ENCODE results near the gene TAS1R3. TPM values are rescaled to one million over a fixed set of nuclear protein-coding genes. Genes with fewer than 3 reads are reported as not detected.

Gene TAS1R3
- total RNA-seq, 1 experiment from 2014 or later = 0.31 TPM

DNA sequence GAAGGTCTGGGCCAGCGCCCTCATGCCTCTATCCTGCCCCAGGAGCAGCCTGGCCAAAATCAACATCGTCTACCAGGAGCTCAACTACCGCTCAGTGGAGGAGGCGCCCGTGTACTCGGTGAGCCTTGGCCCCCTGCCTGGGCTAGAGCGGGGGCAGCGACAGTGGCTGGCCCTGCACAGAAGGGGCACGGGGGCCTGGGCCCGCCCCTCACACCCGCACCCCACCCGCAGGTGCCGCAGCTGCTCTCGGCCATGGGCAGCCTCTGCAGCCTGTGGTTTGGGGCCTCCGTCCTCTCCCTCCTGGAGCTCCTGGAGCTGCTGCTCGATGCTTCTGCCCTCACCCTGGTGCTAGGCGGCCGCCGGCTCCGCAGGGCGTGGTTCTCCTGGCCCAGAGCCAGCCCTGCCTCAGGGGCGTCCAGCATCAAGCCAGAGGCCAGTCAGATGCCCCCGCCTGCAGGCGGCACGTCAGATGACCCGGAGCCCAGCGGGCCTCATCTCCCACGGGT, 40.0 kb upstream of the TAS1R3 start:
- TF ChIP-seq POLR2AphosphoS5 (IDR thresholded peaks at IDR 0.05; ENCODE audit: low read depth, low read length) (no peak), CTCF (IDR thresholded peaks at IDR 0.05) (no peak), SIN3A (IDR thresholded peaks at IDR 0.05; ENCODE audit: borderline replicate concordance, insufficient read depth, low read depth, low read length) (no peak), TCF7L2 (IDR thresholded peaks at IDR 0.05; ENCODE audit: low read depth, low read length) (no peak)
- TF ChIP-seq, protein P1, sequence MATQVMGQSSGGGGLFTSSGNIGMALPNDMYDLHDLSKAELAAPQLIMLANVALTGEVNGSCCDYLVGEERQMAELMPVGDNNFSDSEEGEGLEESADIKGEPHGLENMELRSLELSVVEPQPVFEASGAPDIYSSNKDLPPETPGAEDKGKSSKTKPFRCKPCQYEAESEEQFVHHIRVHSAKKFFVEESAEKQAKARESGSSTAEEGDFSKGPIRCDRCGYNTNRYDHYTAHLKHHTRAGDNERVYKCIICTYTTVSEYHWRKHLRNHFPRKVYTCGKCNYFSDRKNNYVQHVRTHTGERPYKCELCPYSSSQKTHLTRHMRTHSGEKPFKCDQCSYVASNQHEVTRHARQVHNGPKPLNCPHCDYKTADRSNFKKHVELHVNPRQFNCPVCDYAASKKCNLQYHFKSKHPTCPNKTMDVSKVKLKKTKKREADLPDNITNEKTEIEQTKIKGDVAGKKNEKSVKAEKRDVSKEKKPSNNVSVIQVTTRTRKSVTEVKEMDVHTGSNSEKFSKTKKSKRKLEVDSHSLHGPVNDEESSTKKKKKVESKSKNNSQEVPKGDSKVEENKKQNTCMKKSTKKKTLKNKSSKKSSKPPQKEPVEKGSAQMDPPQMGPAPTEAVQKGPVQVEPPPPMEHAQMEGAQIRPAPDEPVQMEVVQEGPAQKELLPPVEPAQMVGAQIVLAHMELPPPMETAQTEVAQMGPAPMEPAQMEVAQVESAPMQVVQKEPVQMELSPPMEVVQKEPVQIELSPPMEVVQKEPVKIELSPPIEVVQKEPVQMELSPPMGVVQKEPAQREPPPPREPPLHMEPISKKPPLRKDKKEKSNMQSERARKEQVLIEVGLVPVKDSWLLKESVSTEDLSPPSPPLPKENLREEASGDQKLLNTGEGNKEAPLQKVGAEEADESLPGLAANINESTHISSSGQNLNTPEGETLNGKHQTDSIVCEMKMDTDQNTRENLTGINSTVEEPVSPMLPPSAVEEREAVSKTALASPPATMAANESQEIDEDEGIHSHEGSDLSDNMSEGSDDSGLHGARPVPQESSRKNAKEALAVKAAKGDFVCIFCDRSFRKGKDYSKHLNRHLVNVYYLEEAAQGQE (IDR thresholded peaks at IDR 0.05; ENCODE audit: insufficient read depth in 1 of 2, low read depth in 2 of 2, low read length in 1 of 2) = no peak
- no peaks in the 10 kb centered on the region for H3K36me3 ChIP-seq (ENCODE audit: control insufficient read depth, insufficient read depth, low read length)
- POLR2A ChIA-PET = no interaction called here
- ATAC-seq (peak; percentile 41), DNase-seq (ENCODE audit: low read depth, low spot score) (no peak)
- peaks cover 12% of the 10 kb centered on the region for H3K4me1 ChIP-seq (ENCODE audit: control insufficient read depth, insufficient read depth, low read length)
- H3K9me3 ChIP-seq (ENCODE audit: control insufficient read depth, insufficient read depth, low read depth, low read length) = no peaks in the 10 kb centered on the region
- intact Hi-C loops (cut with micrococcal nuclease; ENCODE audit: unreplicated experiment) = no loop called here
- in situ Hi-C loops (cut with HindIII; ENCODE audit: low pct_unique_long_range_greater_than_20kb, low sequenced_read_pairs) = no loop called here
- no peaks in the 10 kb centered on the region for H3K27me3 ChIP-seq (ENCODE audit: control insufficient read depth, insufficient read depth, low read length)
- CTCF ChIA-PET = interaction anchor here (0.6 to 1.1 kb wide), 10 partner anchors 9 to 368 kb away, joined by 3 to 11 read pairs (median 6); partner anchors contain the start of gene ISG15
- H3K4me3 ChIP-seq (ENCODE audit: low read depth in 2 of 2, low read length in 2 of 2) = no peak overlapping the region
- BruUV-seq (replicated peaks) = no TSS peak
- H3K27ac ChIP-seq (ENCODE audit: low read length) = no peak overlapping the region

DNA sequence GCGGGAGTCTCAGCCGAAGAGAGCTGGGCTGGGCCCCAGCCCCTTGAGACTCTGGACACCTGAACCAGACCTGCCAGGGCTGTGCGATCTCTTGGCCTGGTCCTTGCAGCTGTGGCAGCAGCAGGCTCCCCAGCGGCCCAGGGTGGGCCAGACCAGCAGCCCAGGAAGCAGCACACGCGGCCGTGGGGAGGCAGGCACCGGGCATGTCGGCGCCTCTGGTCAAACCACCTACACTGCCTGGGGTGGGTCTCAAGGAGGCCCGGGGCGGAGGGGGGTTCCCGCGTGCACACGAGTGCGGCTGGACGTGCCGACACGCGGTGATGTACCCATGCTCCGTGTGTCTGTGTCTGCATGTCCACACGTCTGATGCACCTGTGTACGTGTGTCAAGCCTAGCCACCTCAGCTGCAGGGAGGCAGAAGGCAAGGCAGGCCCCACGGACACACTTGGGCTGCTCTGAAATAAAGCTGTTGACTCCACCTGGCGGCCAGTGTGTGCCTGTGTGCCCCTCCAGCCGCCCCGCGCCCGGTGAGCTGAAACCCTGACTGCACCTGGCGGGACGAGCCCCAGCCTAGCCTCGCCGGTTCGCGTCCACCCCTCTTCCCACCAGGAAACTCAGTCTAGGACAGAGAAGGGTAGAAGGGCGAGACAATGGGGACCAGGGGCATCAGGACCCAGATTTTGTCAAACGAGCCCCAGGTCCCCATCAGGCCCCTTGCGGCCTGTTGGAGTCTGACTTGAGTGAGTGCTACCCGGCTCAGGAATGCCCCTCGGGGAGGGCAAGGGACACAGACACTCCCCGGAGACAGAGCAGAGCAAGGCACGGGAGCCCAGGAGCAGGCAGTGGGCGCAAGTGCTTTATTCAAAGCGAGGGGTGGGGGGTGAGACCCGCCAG, 39.3 kb upstream of the TAS1R3 start:
- ATAC-seq = peak; percentile 86
- no peak for DNase-seq (ENCODE audit: low read depth, low spot score)
- Histone ChIP-seq H3K4me1 (ENCODE audit: control insufficient read depth, insufficient read depth, low read length) (peaks cover 12% of the 10 kb centered on the region), H3K4me3 (ENCODE audit: low read depth in 2 of 2, low read length in 2 of 2) (no peak overlapping the region), H3K36me3 (ENCODE audit: control insufficient read depth, insufficient read depth, low read length) (no peaks in the 10 kb centered on the region), H3K27me3 (ENCODE audit: control insufficient read depth, insufficient read depth, low read length) (no peaks in the 10 kb centered on the region), H3K27ac (ENCODE audit: low read length) (no peak overlapping the region), H3K9me3 (ENCODE audit: control insufficient read depth, insufficient read depth, low read depth, low read length) (no peaks in the 10 kb centered on the region)
- TF ChIP-seq SIN3A (IDR thresholded peaks at IDR 0.05; ENCODE audit: borderline replicate concordance, insufficient read depth, low read depth, low read length) (no peak), CTCF (IDR thresholded peaks at IDR 0.05) (peak; percentile 87), TCF7L2 (IDR thresholded peaks at IDR 0.05; ENCODE audit: low read depth, low read length) (no peak)
- BruUV-seq (replicated peaks) = no TSS peak
- in situ Hi-C loops (cut with HindIII; ENCODE audit: low pct_unique_long_range_greater_than_20kb, low sequenced_read_pairs) (no loop called here), intact Hi-C loops (cut with micrococcal nuclease; ENCODE audit: unreplicated experiment) (no loop called here)
- POLR2A ChIA-PET = no interaction called here
- CTCF ChIA-PET = interaction anchor here (0.6 to 1.1 kb wide), 8 partner anchors 9 to 369 kb away, joined by 3 to 11 read pairs (median 6); partner anchors contain the start of gene ISG15
